IPS DF 6.9 (cell line): ENCODE measurements around the gene ZNF683.
"Not testable (repeated sequence)": the region's sequence is repeated elsewhere in the genome, so short reads cannot be mapped to it uniquely, and the experiment has no call there.

Experiments used
- DNase-seq: peaks from one replicate; pipeline ENCODE4 v3.0.0-alpha.2; 2013; ENCODE audit warnings: low read depth, low spot score
- H3K27ac ChIP-seq: one replicate; pipeline ENCODE4 v1.5.1; 2013; ENCODE audit warnings: low read length, control low read depth
- H3K27me3 ChIP-seq: 2 replicates; pipeline ENCODE4 v1.6.1; 2013; ENCODE audit warnings: mild to moderate bottlenecking, low read length; ENCODE audit not compliant: control insufficient read depth, insufficient read depth
- H3K36me3 ChIP-seq: 2 replicates; pipeline ENCODE4 v1.6.1; 2013; ENCODE audit warnings: low read length; ENCODE audit not compliant: control insufficient read depth, insufficient read depth
- H3K4me1 ChIP-seq: 2 replicates; pipeline ENCODE4 v1.6.1; 2013; ENCODE audit warnings: low read length; ENCODE audit not compliant: control insufficient read depth, insufficient read depth
- H3K4me3 ChIP-seq: 2 replicates; pipeline ENCODE4 v1.5.1; 2013; ENCODE audit warnings: mild to moderate bottlenecking, low read length
- H3K9me3 ChIP-seq: 2 replicates; pipeline ENCODE4 v1.6.1; 2013; ENCODE audit warnings: low read length, inconsistent platforms; ENCODE audit not compliant: control insufficient read depth, insufficient read depth
- WGBS: extraction: QIAGEN DNeasy Blood & Tissue Kit; methylation state at CpG from one replicate; pipeline ENCODE4 v1.1.7; 2013; ENCODE audit warnings: mixed read lengths, missing lambda C conversion rate; ENCODE audit not compliant: insufficient read length, insufficient coverage; 5-methylcytosine and 5-hydroxymethylcytosine counted together

Gene ZNF683

GRCh38 chr1:26387447-26387846 is 14.9 kb upstream of the ZNF683 start:
- no peak for DNase-seq
- no peaks in the 10 kb centered on the region for H3K27me3 ChIP-seq
- WGBS = no CpG with 5 or more reads among the region's 7 CpGs

GRCh38 chr1:26385063-26385462 is 12.5 kb upstream of the ZNF683 start:
- no CpG with 5 or more reads among the region's 3 CpGs for WGBS
- H3K4me3 ChIP-seq, H3K36me3 ChIP-seq, DNase-seq, H3K27ac ChIP-seq, H3K9me3 ChIP-seq, H3K27me3 ChIP-seq, H3K4me1 ChIP-seq: not testable (repeated sequence)

More at GRCh38 chr1:26387447-26387846, 14.9 kb upstream of the ZNF683 start:
- Histone ChIP-seq H3K36me3 (no peaks in the 10 kb centered on the region), H3K27ac (no peak overlapping the region), H3K9me3 (no peaks in the 10 kb centered on the region), H3K4me1 (peaks cover 5% of the 10 kb centered on the region), H3K4me3 (no peak overlapping the region)

GRCh38 chr1:26384076-26384475 is 11.5 kb upstream of the ZNF683 start:
- Histone ChIP-seq H3K4me3 (no peak overlapping the region), H3K4me1 (peaks cover 1% of the 10 kb centered on the region; the same call in 1 of the 2 replicates), H3K27ac (no peak overlapping the region), H3K36me3 (no peaks in the 10 kb centered on the region), H3K27me3 (no peaks in the 10 kb centered on the region), H3K9me3 (no peaks in the 10 kb centered on the region)
- DNase-seq = no peak
- WGBS = no CpG with 5 or more reads among the region's 3 CpGs

GRCh38 chr1:26378879-26379251 is 6.3 kb upstream of the ZNF683 start:
- Histone ChIP-seq H3K36me3 (no peaks in the 10 kb centered on the region), H3K9me3 (no peaks in the 10 kb centered on the region), H3K27ac (no peak overlapping the region), H3K4me1 (no peaks in the 10 kb centered on the region; the same call in 1 of the 2 replicates), H3K27me3 (no peaks in the 10 kb centered on the region), H3K4me3 (no peak overlapping the region)
- no CpG with 5 or more reads among the region's 3 CpGs for WGBS
- no peak for DNase-seq

GRCh38 chr1:26378088-26378878 is 5.7 kb upstream of the ZNF683 start:
- H3K27ac ChIP-seq = no peak overlapping the region

GRCh38 chr1:26376050-26376449 is 3.5 kb upstream of the ZNF683 start:
- Histone ChIP-seq H3K36me3 (no peaks in the 10 kb centered on the region), H3K4me3 (no peak overlapping the region), H3K4me1 (no peaks in the 10 kb centered on the region; the same call in 1 of the 2 replicates), H3K27me3 (no peaks in the 10 kb centered on the region), H3K9me3 (no peaks in the 10 kb centered on the region), H3K27ac (no peak overlapping the region)
- no CpG with 5 or more reads among the region's 4 CpGs for WGBS
- no peak for DNase-seq

More at GRCh38 chr1:26378088-26378878, 5.7 kb upstream of the ZNF683 start:
- WGBS = no CpG with 5 or more reads among the region's 5 CpGs
- H3K9me3 ChIP-seq = no peaks in the 10 kb centered on the region
- H3K4me1 ChIP-seq = no peaks in the 10 kb centered on the region; the same call in 1 of the 2 replicates
- no peaks in the 10 kb centered on the region for H3K36me3 ChIP-seq
- DNase-seq = no peak
- no peak overlapping the region for H3K4me3 ChIP-seq
- H3K27me3 ChIP-seq = no peaks in the 10 kb centered on the region

- H3K27ac ChIP-seq = no peak overlapping the region
- WGBS = no CpG with 5 or more reads among the region's 6 CpGs
- no peak overlapping the region for H3K4me3 ChIP-seq
- H3K27me3 ChIP-seq = no peaks in the 10 kb centered on the region
- H3K36me3 ChIP-seq = no peaks in the 10 kb centered on the region
- H3K4me1 ChIP-seq = peaks cover 2% of the 10 kb centered on the region; the same call in 1 of the 2 replicates
- H3K9me3 ChIP-seq = no peaks in the 10 kb centered on the region
- DNase-seq = no peak
These were observed 2.5 kb upstream of the ZNF683 start for GRCh38 chr1:26375081-26375480.

GRCh38 chr1:26374361-26374760 is 1.8 kb upstream of the ZNF683 start:
- WGBS = no CpG with 5 or more reads among the region's 2 CpGs
- DNase-seq, H3K4me1 ChIP-seq, H3K9me3 ChIP-seq, H3K36me3 ChIP-seq, H3K4me3 ChIP-seq, H3K27ac ChIP-seq, H3K27me3 ChIP-seq: not testable (repeated sequence)

GRCh38 chr1:26373789-26374188 is 1.2 kb upstream of the ZNF683 start:
- DNase-seq = no peak
- Histone ChIP-seq H3K27ac (no peak overlapping the region), H3K27me3 (no peaks in the 10 kb centered on the region), H3K9me3 (no peaks in the 10 kb centered on the region), H3K36me3 (no peaks in the 10 kb centered on the region), H3K4me1 (peaks cover 2% of the 10 kb centered on the region; the same call in 1 of the 2 replicates), H3K4me3 (no peak overlapping the region)
- no CpG with 5 or more reads among the region's 2 CpGs for WGBS

- Histone ChIP-seq H3K4me1 (peaks cover 2% of the 10 kb centered on the region; the same call in 1 of the 2 replicates), H3K9me3 (no peaks in the 10 kb centered on the region), H3K4me3 (no peak overlapping the region), H3K36me3 (no peaks in the 10 kb centered on the region), H3K27ac (no peak overlapping the region), H3K27me3 (no peaks in the 10 kb centered on the region)
- DNase-seq = no peak
- WGBS = no CpG with 5 or more reads among the region's 4 CpGs
These were observed 731 bp upstream of the ZNF683 start for GRCh38 chr1:26373281-26373680.

GRCh38 chr1:26372039-26372438 is 511 bp downstream of the ZNF683 start:
- Histone ChIP-seq H3K4me1 (peaks cover 2% of the 10 kb centered on the region; the same call in 1 of the 2 replicates), H3K27me3 (no peaks in the 10 kb centered on the region), H3K27ac (no peak overlapping the region), H3K4me3 (no peak overlapping the region), H3K9me3 (no peaks in the 10 kb centered on the region), H3K36me3 (no peaks in the 10 kb centered on the region)
- WGBS = no CpG with 5 or more reads among the region's 5 CpGs
- no peak for DNase-seq
